ENCODE measurements around the gene MAGIX.
A peak's percentile ranks its signal among the peaks of the same experiment; 100 is the strongest.

MAGIX gene

DNA sequence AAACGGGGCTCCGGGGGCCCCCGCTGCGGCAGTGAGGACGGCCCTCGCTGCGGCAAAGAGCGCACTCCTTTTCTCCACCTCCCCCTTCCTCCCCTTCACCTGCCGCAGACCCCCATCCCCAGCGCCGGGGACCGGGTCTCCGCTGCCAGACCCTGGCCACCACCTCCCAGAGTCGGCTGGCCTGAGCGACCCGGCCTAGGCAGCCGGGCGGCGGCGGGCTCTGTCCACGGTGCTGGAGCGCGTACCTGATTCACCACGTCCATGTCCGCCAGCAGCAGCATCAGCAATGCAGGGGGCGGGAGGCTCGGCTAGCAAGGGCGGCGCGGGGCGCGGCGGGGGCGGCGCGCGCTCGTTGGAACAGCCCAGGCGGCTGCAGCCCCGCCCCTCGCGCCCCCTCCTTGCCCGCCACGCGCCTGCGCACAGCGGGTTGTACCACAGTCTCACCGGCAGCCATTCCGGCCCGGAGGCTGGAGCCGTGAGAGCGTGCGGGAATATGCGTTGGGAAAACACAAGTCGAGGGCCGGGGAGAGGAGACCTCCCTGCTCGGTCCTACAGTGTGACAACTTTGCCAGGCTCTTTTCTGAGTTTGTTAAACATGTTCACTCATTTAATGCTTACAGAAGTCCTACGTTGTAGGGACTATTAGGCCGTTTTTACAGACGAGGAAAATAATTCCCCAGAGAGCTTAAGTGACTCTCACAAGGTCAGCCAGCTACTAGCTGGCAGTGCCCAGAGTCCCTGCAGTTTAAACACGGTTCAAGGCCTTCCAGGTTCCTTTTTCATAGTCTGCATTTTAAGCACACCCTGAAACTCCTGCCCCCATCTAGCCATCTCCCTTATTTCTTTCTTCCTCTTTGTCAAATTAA is 37.6 kb downstream of the MAGIX start, which contains the start of gene SYP (continued):
- TF ChIP-seq HOXC10 (CRISPR knock-in tag; IDR thresholded peaks at IDR 0.05) (0 out of 2 replicates have a peak, but pooled peaks have one; percentile 52), MYNN (tag by site-specific recombination; IDR thresholded peaks at IDR 0.05; ENCODE audit: borderline replicate concordance) (no peak), ZNF350 (tag by site-specific recombination; IDR thresholded peaks at IDR 0.05) (no peak), ZIC2 (tag by site-specific recombination; IDR thresholded peaks at IDR 0.05) (0 out of 2 replicates have a peak, but pooled peaks have one; percentile 27), ZFP69B (tag by site-specific recombination; IDR thresholded peaks at IDR 0.05) (no peak), ZBTB48 (tag by site-specific recombination; IDR thresholded peaks at IDR 0.05) (no peak), ZNF274 (IDR thresholded peaks at IDR 0.05; ENCODE audit: low read length) (no peak), ZNF274 (tag by site-specific recombination; IDR thresholded peaks at IDR 0.05; ENCODE audit: borderline replicate concordance) (no peak), ZNF146 (tag by site-specific recombination; IDR thresholded peaks at IDR 0.05) (no peak), ZNF366 (tag by site-specific recombination; conservative IDR thresholded peaks at IDR 0.05) (no peak), ZNF785 (tag by site-specific recombination; IDR thresholded peaks at IDR 0.05) (no peak), ZNF24 (tag by site-specific recombination; IDR thresholded peaks at IDR 0.05) (no peak), ZNF112 (tag by site-specific recombination; IDR thresholded peaks at IDR 0.05) (no peak), ZNF10 (tag by site-specific recombination; IDR thresholded peaks at IDR 0.05) (0 out of 2 replicates have a peak, but pooled peaks have one; percentile 34), INSM2 (tag by site-specific recombination; IDR thresholded peaks at IDR 0.05) (no peak), PATZ1 (tag by site-specific recombination; IDR thresholded peaks at IDR 0.05) (peak; percentile 50), HOXD13 (CRISPR knock-in tag; IDR thresholded peaks at IDR 0.05; ENCODE audit: borderline replicate concordance) (no peak), ZNF362 (tag by site-specific recombination; IDR thresholded peaks at IDR 0.05) (no peak), ZNF416 (tag by site-specific recombination; IDR thresholded peaks at IDR 0.05) (no peak), KLF9 (tag by site-specific recombination; IDR thresholded peaks at IDR 0.05; ENCODE audit: low read depth) (peak; percentile 57; the same call in 1 of the 2 replicates), ZNF157 (tag by site-specific recombination; IDR thresholded peaks at IDR 0.05) (no peak), ZNF391 (tag by site-specific recombination; IDR thresholded peaks at IDR 0.05; ENCODE audit: borderline replicate concordance, low read depth) (no peak), REST (tag by site-specific recombination; IDR thresholded peaks at IDR 0.05) (peak; percentile 98)
- TF ChIP-seq, protein P1, sequence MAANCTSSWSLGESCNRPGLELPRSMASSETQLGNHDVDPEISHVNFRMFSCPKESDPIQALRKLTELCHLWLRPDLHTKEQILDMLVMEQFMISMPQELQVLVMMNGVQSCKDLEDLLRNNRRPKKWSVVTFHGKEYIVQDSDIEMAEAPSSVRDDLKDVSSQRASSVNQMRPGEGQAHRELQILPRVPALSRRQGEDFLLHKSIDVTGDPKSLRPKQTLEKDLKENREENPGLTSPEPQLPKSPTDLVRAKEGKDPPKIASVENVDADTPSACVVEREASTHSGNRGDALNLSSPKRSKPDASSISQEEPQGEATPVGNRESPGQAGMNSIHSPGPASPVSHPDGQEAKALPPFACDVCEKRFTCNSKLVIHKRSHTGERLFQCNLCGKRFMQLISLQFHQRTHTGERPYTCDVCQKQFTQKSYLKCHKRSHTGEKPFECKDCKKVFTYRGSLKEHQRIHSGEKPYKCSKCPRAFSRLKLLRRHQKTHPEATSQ (tag by site-specific recombination; IDR thresholded peaks at IDR 0.05): no peak
- TF ChIP-seq, protein P2, sequence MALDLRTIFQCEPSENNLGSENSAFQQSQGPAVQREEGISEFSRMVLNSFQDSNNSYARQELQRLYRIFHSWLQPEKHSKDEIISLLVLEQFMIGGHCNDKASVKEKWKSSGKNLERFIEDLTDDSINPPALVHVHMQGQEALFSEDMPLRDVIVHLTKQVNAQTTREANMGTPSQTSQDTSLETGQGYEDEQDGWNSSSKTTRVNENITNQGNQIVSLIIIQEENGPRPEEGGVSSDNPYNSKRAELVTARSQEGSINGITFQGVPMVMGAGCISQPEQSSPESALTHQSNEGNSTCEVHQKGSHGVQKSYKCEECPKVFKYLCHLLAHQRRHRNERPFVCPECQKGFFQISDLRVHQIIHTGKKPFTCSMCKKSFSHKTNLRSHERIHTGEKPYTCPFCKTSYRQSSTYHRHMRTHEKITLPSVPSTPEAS (tag by site-specific recombination; IDR thresholded peaks at IDR 0.05): peak; percentile 60
- TF ChIP-seq, protein P3, sequence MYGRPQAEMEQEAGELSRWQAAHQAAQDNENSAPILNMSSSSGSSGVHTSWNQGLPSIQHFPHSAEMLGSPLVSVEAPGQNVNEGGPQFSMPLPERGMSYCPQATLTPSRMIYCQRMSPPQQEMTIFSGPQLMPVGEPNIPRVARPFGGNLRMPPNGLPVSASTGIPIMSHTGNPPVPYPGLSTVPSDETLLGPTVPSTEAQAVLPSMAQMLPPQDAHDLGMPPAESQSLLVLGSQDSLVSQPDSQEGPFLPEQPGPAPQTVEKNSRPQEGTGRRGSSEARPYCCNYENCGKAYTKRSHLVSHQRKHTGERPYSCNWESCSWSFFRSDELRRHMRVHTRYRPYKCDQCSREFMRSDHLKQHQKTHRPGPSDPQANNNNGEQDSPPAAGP (tag by site-specific recombination; IDR thresholded peaks at IDR 0.05): no peak

Measured in HEK293 (cell line).